ENCODE data around the gene C1QTNF12.

C1QTNF12 gene

GRCh38 chr1:1208713-1209433 lies 37.6 kb downstream of the C1QTNF12 start:
- TF ChIP-seq CTCF (IDR thresholded peaks at IDR 0.05; ENCODE audit: insufficient read depth, low read length, poor library complexity, severe bottlenecking) = no peak
- Histone ChIP-seq H3K4me3 (replicated peaks; ENCODE audit: low read depth, low read length) (no peak overlapping the region), H3K27me3 (replicated peaks; ENCODE audit: control insufficient read depth, insufficient read depth, low read length) (no peaks in the 10 kb centered on the region; the same call in 1 of the 2 replicates), H3K36me3 (ENCODE audit: control insufficient read depth, insufficient read depth, low read length) (no peaks in the 10 kb centered on the region)
- DNase-seq (ENCODE audit: extremely low read depth, insufficient read length) = peak; percentile 41

- TF ChIP-seq CTCF (IDR thresholded peaks at IDR 0.05; ENCODE audit: insufficient read depth, low read length, poor library complexity, severe bottlenecking) = no peak
- Histone ChIP-seq H3K27me3 (replicated peaks; ENCODE audit: control insufficient read depth, insufficient read depth, low read length) (no peaks in the 10 kb centered on the region; the same call in 1 of the 2 replicates), H3K4me3 (replicated peaks; ENCODE audit: low read depth, low read length) (no peak overlapping the region), H3K36me3 (ENCODE audit: control insufficient read depth, insufficient read depth, low read length) (no peaks in the 10 kb centered on the region)
- peak; percentile 3 for DNase-seq (ENCODE audit: extremely low read depth, insufficient read length)
These were observed 39.0 kb downstream of the C1QTNF12 start for GRCh38 chr1:1207571-1207892.

- H3K36me3 ChIP-seq (ENCODE audit: control insufficient read depth, insufficient read depth, low read length) = no peaks in the 10 kb centered on the region
- TF ChIP-seq CTCF (IDR thresholded peaks at IDR 0.05; ENCODE audit: insufficient read depth, low read length, poor library complexity, severe bottlenecking) = peak; percentile 14
- no peak overlapping the region for H3K4me3 ChIP-seq (replicated peaks; ENCODE audit: low read depth, low read length)
- peak; percentile 29 for DNase-seq (ENCODE audit: extremely low read depth, insufficient read length)
- H3K27me3 ChIP-seq (replicated peaks; ENCODE audit: control insufficient read depth, insufficient read depth, low read length) = no peaks in the 10 kb centered on the region; the same call in 1 of the 2 replicates
These were observed 39.5 kb downstream of the C1QTNF12 start for GRCh38 chr1:1206966-1207531.

GRCh38 chr1:1206376-1206965 lies 40.1 kb downstream of the C1QTNF12 start, which contains the start of gene TNFRSF18:
TSS of gene TNFRSF18 (minus strand) at chr1:1206592. CDS start at chr1:1206571, 21 bp downstream.
- TF ChIP-seq CTCF (IDR thresholded peaks at IDR 0.05; ENCODE audit: insufficient read depth, low read length, poor library complexity, severe bottlenecking) = no peak
- peak; percentile 56 for DNase-seq (ENCODE audit: extremely low read depth, insufficient read length)
- H3K27me3 ChIP-seq (replicated peaks; ENCODE audit: control insufficient read depth, insufficient read depth, low read length) = no peaks in the 10 kb centered on the region; the same call in 1 of the 2 replicates
- H3K36me3 ChIP-seq (ENCODE audit: control insufficient read depth, insufficient read depth, low read length) = no peaks in the 10 kb centered on the region
- H3K4me3 ChIP-seq (replicated peaks; ENCODE audit: low read depth, low read length) = peak within 1 kb of the TSS; percentile 41

- no peak for TF ChIP-seq CTCF (IDR thresholded peaks at IDR 0.05; ENCODE audit: insufficient read depth, low read length, poor library complexity, severe bottlenecking)
- DNase-seq (ENCODE audit: extremely low read depth, insufficient read length) = peak; percentile 18
- Histone ChIP-seq H3K4me3 (replicated peaks; ENCODE audit: low read depth, low read length) (peak overlapping the region; percentile 41), H3K27me3 (replicated peaks; ENCODE audit: control insufficient read depth, insufficient read depth, low read length) (no peaks in the 10 kb centered on the region; the same call in 1 of the 2 replicates), H3K36me3 (ENCODE audit: control insufficient read depth, insufficient read depth, low read length) (no peaks in the 10 kb centered on the region)
These were observed 40.6 kb downstream of the C1QTNF12 start for GRCh38 chr1:1205769-1206375.

All from GM06990 (cell line).